ENCODE measurements around the gene RAB15. TPM values are rescaled to one million over a fixed set of nuclear protein-coding genes. Genes with fewer than 3 reads are reported as not detected.

Gene RAB15
- total and polyA plus RNA-seq, 2 of the 8 experiments (the other 6 are each of a cell fraction or from before 2014, with no cell fraction given) = 38.8 to 58.1 TPM

GRCh38 chr14:64944861-64945260, 27.3 kb downstream of the RAB15 start:
- H3K4me1 ChIP-seq (replicated peaks in 1 of 4; ENCODE audit: control insufficient read depth in 3 of 4, insufficient read depth in 4 of 4, low read length in 3 of 4) = peaks cover 0 to 8% (median 2%) of the 10 kb centered on the region in 4 experiments; a peak in 4 of 7 replicates
- H3K18ac ChIP-seq (ENCODE audit: extremely low read depth, low read length) = no peak overlapping the region
- H2BK20ac ChIP-seq (ENCODE audit: low read length) = no peak overlapping the region
- no peak overlapping the region for H3K56ac ChIP-seq (replicated peaks; ENCODE audit: insufficient read length, low read depth, low read length)
- no peaks in the 10 kb centered on the region for H4K20me1 ChIP-seq (replicated peaks in 1 of 2; ENCODE audit: control insufficient read depth in 1 of 2, insufficient read depth in 2 of 2, low read length in 2 of 2)
- H2BK120ac ChIP-seq (replicated peaks; ENCODE audit: low read depth, low read length) = no peak overlapping the region
- H3K27ac ChIP-seq (ENCODE audit: low read depth, low read length) = no peak overlapping the region
- CTCF ChIA-PET (ENCODE audit: partially characterized antibody) = interaction anchor here (1.2 to 3.4 kb wide), 5 partner anchors 8 to 75 kb away, joined by 3 to 16 read pairs (median 4); no protein-coding TSS in a partner anchor
- H3K4ac ChIP-seq (replicated peaks; ENCODE audit: insufficient read length, low read depth, low read length) = no peak overlapping the region
- H3K79me1 ChIP-seq (ENCODE audit: low read depth, low read length) = no peaks in the 10 kb centered on the region
- H2BK15ac ChIP-seq (ENCODE audit: low read length) = no peak overlapping the region
- no peak overlapping the region for H2BK12ac ChIP-seq (ENCODE audit: low read depth, low read length)
- no peak overlapping the region for H2BK5ac ChIP-seq (ENCODE audit: low read depth, low read length)
- no peak overlapping the region for H3K23ac ChIP-seq (ENCODE audit: insufficient read length)
- FAIRE-seq = no peak
- no peak overlapping the region for H4K91ac ChIP-seq (replicated peaks; ENCODE audit: insufficient read length, low read length)
- no peak for DNase-seq (ENCODE audit: low read depth in 1 of 2, low spot score in 2 of 2)
- no peak overlapping the region for H3K4me3 ChIP-seq (ENCODE audit: extremely low read depth in 1 of 4, insufficient read depth in 2 of 4, low read depth in 3 of 4, low read length in 4 of 4)
- H4K8ac ChIP-seq (ENCODE audit: extremely low read depth, insufficient read depth, low read length) = no peak overlapping the region
- H2AFZ ChIP-seq (ENCODE audit: low read length) = no peak overlapping the region
- no peaks in the 10 kb centered on the region for H3K79me2 ChIP-seq (ENCODE audit: control insufficient read depth in 1 of 2, insufficient read depth in 2 of 2, low read length in 2 of 2)
- H4K5ac ChIP-seq (ENCODE audit: insufficient read length, low read depth, low read length) = no peak overlapping the region
- H2AK5ac ChIP-seq (ENCODE audit: low read depth, low read length) = no peak overlapping the region
- peaks cover 0 to 25% (median 6%) of the 10 kb centered on the region in 4 experiments; a peak in 4 of 8 replicates for H3K36me3 ChIP-seq (ENCODE audit: control insufficient read depth in 2 of 4, insufficient read depth in 4 of 4, low read length in 3 of 4)
- H3K9me3 ChIP-seq (ENCODE audit: insufficient read depth in 2 of 2, low read depth in 1 of 2, low read length in 1 of 2) = no peaks in the 10 kb centered on the region
- TF ChIP-seq BCL11A (IDR thresholded peaks at IDR 0.05; ENCODE audit: low read depth in 2 of 2, low read length in 2 of 2) = no peak
- TF ChIP-seq RXRA (IDR thresholded peaks at IDR 0.05; ENCODE audit: insufficient read depth, low read depth, low read length) = no peak
- TF ChIP-seq POLR2A (IDR thresholded peaks at IDR 0.05; ENCODE audit: control extremely low read depth in 1 of 2, low read depth in 2 of 2, low read length in 2 of 2) = no peak
- no peak for TF ChIP-seq PHF8 (conservative IDR thresholded peaks at IDR 0.05; ENCODE audit: low read depth, low read length)
- TF ChIP-seq EP300 (IDR thresholded peaks at IDR 0.05; ENCODE audit: borderline replicate concordance in 1 of 2, low read depth in 2 of 2, low read length in 2 of 2) = no peak
- TF ChIP-seq TAF7 (optimal IDR thresholded peaks at IDR 0.05; ENCODE audit: borderline replicate concordance, low read depth, low read length) = no peak
- TF ChIP-seq RFX5 (IDR thresholded peaks at IDR 0.05; ENCODE audit: borderline replicate concordance, low read depth, low read length) = no peak
- no peak for TF ChIP-seq TBP (IDR thresholded peaks at IDR 0.05; ENCODE audit: low read depth, low read length)
- TF ChIP-seq SIX5 (IDR thresholded peaks at IDR 0.05; ENCODE audit: low read depth, low read length) = no peak
- TF ChIP-seq JUN (IDR thresholded peaks at IDR 0.05; ENCODE audit: low read depth, low read length) = no peak
- no peak for TF ChIP-seq TCF12 (IDR thresholded peaks at IDR 0.05; ENCODE audit: low read depth, low read length)
- no peak for TF ChIP-seq POLR2AphosphoS5 (IDR thresholded peaks at IDR 0.05; ENCODE audit: low read depth, low read length)
- no peak overlapping the region for H3K14ac ChIP-seq (ENCODE audit: insufficient read length)
- H3K4me2 ChIP-seq (ENCODE audit: insufficient read depth in 1 of 2, low read depth in 2 of 2, low read length in 2 of 2) = no peak overlapping the region
- no peaks in the 10 kb centered on the region for H3K23me2 ChIP-seq (ENCODE audit: low read depth, low read length)
- POLR2A ChIA-PET (ENCODE audit: partially characterized antibody) = interaction anchor here (0.9 to 1.6 kb wide), 5 partner anchors 9 to 70 kb away, joined by 3 to 6 read pairs (median 3); no protein-coding TSS in a partner anchor
- H3K27me3 ChIP-seq (replicated peaks in 1 of 4; ENCODE audit: control insufficient read depth in 3 of 4, extremely low read depth in 1 of 4, insufficient read depth in 3 of 4, low read length in 3 of 4) = no peaks in the 10 kb centered on the region
- H3K9ac ChIP-seq (replicated peaks in 1 of 4; ENCODE audit: extremely low read depth in 1 of 4, low read depth in 3 of 4, low read length in 3 of 4) = no peak overlapping the region
- 89% methylated on average over 4 of the region's 4 CpGs; no CpG with 5 or more reads in 1 of the 2 experiments for WGBS, 2 experiments (ENCODE audit: extremely low coverage in 1 of 2, insufficient coverage in 1 of 2, insufficient read length in 1 of 2, insufficient replicate concordance in 2 of 2, low coverage in 1 of 2, low lambda C conversion rate in 2 of 2, missing lambda C conversion rate in 1 of 2)

All from H1 (cell line).